Measurements from ENCODE around the gene MUC12. TPM values are rescaled to one million over a fixed set of nuclear protein-coding genes. Genes with fewer than 3 reads are reported as not detected.
A peak's percentile ranks its signal among the peaks of the same experiment; 100 is the strongest.

Gene MUC12
- total RNA-seq, 1 donor from 2014 or later, result 1.5 TPM

DNA sequence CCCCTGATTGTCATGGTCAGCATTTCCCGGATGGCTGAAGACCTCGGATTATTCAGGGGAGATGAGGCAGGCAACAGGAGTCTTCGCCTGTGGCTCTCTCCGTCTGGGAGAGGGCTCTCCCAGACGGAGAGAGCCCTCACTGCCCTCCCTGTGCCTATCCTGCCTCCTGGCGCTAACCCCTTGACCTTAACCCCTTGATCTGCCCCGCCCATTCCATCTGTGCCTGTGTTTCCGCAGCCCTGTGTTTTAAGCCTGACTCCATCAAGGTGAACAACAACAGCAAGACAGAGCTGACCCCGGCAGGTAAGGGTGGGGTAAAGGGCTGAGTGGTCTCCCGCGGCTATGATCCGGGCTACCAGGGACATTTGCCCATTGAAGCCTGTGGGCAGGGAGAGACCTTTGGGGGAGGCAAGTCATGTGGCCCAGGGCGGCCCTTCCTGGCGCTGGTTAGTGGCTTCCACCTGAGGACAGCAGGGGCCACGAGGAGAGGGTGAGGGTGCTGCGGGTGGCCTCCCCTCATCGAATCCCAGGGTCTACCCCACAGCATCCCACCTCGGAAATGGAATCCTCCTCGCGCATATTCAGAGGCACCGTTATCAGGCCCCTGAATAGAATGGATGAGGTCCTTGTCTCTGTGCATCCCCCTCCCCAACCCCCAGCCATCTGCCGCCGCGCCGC is 4.2 kb upstream of the MUC12 start:
- H3K9me3 Mint-ChIP-seq, result no peaks in the 10 kb centered on the region
- no peak overlapping the region for H3K27ac Mint-ChIP-seq
- H3K27me3 Mint-ChIP-seq, result peaks cover 38% of the 10 kb centered on the region

DNA sequence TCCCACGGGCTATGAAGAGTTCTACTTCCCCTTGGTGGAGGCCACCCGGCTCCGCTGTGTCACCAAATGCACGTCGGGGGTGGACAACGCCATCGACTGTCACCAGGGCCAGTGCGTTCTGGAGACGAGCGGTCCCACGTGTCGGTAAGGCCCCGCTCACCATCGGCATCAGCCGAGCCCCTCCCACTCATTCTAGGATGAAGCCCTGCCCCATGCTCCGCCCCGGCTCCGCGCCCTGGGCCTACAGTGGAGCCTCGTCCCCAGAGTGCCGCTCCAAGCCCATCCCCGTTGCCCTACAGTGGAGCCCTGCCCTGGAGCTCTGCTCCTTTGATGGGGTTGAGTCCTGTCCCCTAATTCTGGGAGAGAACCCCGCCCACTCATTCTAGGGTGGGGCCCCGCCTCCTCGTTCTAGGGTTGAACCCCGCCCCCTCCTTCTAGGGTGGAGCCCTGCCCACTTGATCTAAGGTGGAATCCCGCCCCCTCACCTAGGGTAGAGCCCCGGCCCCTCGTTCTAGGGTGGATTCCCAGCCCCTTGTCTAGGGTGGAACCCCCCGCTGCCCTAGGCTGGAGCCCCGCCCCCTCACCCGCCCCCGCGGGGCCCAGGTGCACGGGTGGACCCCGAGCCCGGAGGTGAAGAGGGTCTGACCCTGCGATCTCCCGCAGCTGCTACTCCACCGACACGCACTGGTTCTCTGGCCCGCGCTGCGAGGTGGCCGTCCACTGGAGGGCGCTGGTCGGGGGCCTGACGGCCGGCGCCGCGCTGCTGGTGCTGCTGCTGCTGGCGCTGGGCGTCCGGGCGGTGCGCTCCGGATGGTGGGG is 3.4 kb upstream of the MUC12 start:
- DNase-seq, result peak; percentile 93
- no peaks in the 10 kb centered on the region for H3K9me3 Mint-ChIP-seq
- no peaks in the 10 kb centered on the region for H3K36me3 Mint-ChIP-seq (ENCODE audit: low read depth)
- intact Hi-C loops (cut with micrococcal nuclease), result loop anchor here (1.0 to 5.0 kb wide), 4 partner anchors 51 to 111 kb away; partner anchors contain the start of gene ACHE
- H3K4me3 Mint-ChIP-seq, result peak overlapping the region; percentile 74
- no peak overlapping the region for H3K27ac Mint-ChIP-seq
- peaks cover 8% of the 10 kb centered on the region for H3K4me1 Mint-ChIP-seq
- peaks cover 38% of the 10 kb centered on the region for H3K27me3 Mint-ChIP-seq

More for the DNA sequence above, 4.2 kb upstream of the MUC12 start:
- Mint-ChIP-seq H3K4me1 (peaks cover 8% of the 10 kb centered on the region), H3K36me3 (ENCODE audit: low read depth) (no peaks in the 10 kb centered on the region), H3K4me3 (peak overlapping the region; percentile 74)
- intact Hi-C loops (cut with micrococcal nuclease), result loop anchor here (5.0 kb wide), 2 partner anchors 68 to 112 kb away; partner anchors contain the start of gene ACHE
- DNase-seq, result no peak

DNA sequence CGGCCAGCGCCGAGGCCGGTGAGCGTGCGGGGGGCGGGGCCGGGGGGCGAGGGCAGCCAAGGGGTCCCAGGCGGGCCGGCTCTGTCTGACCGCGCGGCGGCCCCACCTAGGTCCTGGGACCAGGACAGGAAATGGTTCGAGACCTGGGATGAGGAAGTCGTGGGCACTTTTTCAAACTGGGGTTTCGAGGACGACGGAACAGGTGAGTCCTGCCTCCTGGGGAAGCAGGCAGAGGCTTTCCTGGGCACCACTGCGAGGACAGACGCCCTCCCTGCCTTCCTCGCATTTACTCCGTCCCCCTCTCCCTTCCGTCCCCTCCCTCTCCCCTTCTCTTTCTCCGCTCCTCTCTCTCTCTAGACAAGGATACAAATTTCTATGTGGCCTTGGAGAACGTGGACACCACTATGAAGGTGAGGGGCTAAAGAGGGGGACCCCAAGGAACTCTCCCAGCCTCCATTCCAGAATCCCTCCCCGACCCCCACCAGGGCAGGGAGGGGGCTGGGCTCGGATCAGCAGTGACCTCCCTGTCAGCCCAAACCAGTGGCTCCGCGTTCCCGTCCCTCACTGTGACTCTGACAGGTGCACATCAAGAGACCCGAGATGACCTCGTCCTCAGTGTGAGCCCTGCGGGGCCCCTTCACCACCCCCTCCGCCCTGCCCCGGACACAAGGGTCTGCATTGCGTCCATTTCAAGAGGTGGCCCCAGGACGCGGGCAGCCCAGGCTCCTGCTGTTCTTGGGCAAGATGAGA is 2.6 kb upstream of the MUC12 start:
- Mint-ChIP-seq H3K4me1 (peaks cover 8% of the 10 kb centered on the region), H3K4me3 (peak overlapping the region; percentile 74), H3K36me3 (ENCODE audit: low read depth) (no peaks in the 10 kb centered on the region), H3K27me3 (peaks cover 38% of the 10 kb centered on the region), H3K9me3 (no peaks in the 10 kb centered on the region), H3K27ac (no peak overlapping the region)
- DNase-seq, result no peak
- intact Hi-C loops (cut with micrococcal nuclease), result loop anchor here (1.0 to 5.0 kb wide), 4 partner anchors 50 to 111 kb away; partner anchors contain the start of gene ACHE

DNA sequence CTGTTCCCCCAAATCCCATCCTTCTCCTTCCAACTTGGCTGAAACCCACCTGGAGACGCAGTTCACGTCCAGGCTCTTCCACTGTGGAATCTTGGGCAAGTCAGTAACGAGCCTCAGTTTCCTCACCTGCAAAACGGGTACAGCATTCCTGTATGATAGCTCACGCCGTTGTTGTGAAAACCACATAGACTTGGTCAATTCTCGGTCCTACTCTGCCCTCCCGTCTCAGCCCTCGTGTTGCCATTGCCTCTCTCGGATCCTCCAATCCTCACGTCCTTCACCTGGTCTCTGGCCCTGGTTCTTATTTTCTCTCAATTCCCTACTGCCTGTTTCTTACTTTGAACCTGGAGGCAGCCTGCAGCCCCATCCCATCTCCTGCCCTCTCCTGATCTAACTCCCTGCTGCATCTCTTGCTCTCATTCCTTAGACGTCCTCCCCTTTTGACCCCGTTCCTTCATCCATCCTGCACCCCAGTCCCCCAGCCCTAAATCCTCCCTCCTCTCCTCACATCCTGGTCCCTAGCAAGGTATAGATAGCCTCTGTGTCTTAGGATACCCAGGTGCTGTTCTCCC is 2.0 kb upstream of the MUC12 start:
- Mint-ChIP-seq H3K4me3 (peak overlapping the region; percentile 4), H3K4me1 (peaks cover 8% of the 10 kb centered on the region), H3K27me3 (peaks cover 38% of the 10 kb centered on the region), H3K36me3 (ENCODE audit: low read depth) (no peaks in the 10 kb centered on the region), H3K27ac (no peak overlapping the region), H3K9me3 (no peaks in the 10 kb centered on the region)
- intact Hi-C loops (cut with micrococcal nuclease), result loop anchor here (2.0 to 5.0 kb wide), 3 partner anchors 49 to 110 kb away; partner anchors contain the start of gene ACHE
- no peak for DNase-seq

DNA sequence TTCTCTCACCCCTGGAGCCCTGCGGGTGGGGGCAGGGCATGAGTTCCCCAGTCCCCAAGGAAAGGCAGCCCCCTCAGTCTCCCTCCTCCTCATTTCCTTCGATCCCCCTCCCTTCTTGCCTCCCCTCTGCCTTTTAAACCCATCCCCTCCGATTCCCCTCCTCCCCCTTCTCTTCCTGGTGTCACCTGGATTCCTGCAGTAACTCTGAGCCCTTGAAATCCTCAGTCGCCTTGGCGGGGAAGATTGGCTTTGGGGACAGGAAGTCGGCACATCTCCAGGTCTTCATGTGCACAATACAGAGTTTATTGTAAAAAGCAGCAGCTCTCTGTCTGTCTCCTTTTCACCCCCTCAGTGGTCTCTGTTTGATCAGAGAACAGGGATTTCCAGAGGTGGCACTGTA is 1.3 kb upstream of the MUC12 start:
- intact Hi-C loops (cut with micrococcal nuclease), result loop anchor here (5.0 kb wide), 2 partner anchors 71 to 109 kb away; partner anchors contain the start of gene ACHE

DNA sequence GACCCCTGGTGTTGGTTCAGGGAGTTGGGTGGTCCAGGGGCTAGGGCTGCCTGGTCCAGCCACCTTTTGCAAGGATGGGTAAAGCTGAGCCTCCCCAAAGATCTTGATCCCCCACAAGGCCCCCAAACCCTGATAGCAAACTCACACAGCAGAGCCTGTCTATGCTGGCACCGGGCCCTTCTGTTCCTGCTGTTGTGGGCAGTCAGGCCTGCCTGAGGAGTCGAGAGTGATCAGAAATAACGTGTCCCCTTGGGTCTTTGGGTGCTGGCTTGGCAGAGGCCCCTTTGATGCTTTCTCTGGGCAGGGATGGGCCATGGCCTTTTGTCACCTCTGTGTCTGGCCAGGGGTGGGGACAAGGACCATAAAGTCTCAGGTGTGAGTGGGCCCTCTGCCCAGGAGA is 715 bp upstream of the MUC12 start:
- no peaks in the 10 kb centered on the region for H3K9me3 Mint-ChIP-seq
- DNase-seq, result no peak
- H3K4me3 Mint-ChIP-seq, result no peak overlapping the region
- H3K27ac Mint-ChIP-seq, result no peak overlapping the region
- no peaks in the 10 kb centered on the region for H3K36me3 Mint-ChIP-seq (ENCODE audit: low read depth)
- intact Hi-C loops (cut with micrococcal nuclease), result loop anchor here (5.0 kb wide), 2 partner anchors 71 to 109 kb away; partner anchors contain the start of gene ACHE
- peaks cover 39% of the 10 kb centered on the region for H3K27me3 Mint-ChIP-seq
- H3K4me1 Mint-ChIP-seq, result peaks cover 8% of the 10 kb centered on the region

More for the DNA sequence above, 1.3 kb upstream of the MUC12 start:
- peaks cover 8% of the 10 kb centered on the region for H3K4me1 Mint-ChIP-seq
- H3K27me3 Mint-ChIP-seq, result peaks cover 42% of the 10 kb centered on the region
- no peak overlapping the region for H3K27ac Mint-ChIP-seq
- DNase-seq, result no peak
- H3K4me3 Mint-ChIP-seq, result no peak overlapping the region
- H3K9me3 Mint-ChIP-seq, result no peaks in the 10 kb centered on the region
- H3K36me3 Mint-ChIP-seq (ENCODE audit: low read depth), result no peaks in the 10 kb centered on the region

DNA sequence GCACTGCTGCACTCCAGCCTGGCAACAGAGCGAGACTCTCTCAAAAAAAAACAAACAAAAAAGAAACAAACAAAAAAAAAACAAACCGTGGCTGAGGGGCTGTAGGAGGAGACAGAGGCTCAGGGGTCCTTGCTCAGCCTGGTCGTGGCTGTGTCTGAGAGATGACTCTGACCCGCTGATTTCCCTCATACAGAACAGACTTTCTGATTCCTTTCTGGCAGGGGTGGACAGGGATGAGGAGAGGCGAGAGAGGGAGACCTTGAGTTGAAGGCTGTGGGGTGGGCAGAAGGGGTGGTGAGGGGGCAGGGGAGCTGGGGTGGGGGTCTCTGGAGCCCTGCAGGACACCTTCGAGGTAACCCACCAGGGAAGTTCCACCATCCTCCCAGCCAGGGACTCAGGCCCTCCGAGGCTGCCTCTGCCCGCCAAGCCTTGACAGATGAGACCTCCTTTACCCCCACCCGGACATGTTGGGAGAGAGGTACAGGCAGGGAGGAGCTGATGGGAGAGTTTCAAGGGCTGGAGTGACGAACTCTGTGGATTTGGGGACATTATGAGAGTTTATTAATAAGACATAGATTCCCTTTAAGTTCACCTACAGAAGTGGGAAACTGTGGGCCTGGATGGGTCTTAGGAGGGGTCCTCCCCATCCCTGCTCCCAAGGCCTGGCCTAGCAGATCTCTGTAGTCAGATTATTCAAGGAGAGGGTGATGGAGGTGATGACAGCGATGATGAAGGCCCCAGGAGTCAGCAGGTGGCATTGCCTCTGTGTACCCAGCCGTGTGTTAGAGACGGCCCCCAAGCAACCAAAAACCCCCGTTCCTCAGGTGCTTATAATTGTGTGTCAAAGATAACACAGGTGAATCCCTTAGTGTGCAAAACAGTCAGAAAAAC is 2.0 kb downstream of the MUC12 start:
- H3K27ac Mint-ChIP-seq, result no peak overlapping the region
- peaks cover 2% of the 10 kb centered on the region for H3K4me1 Mint-ChIP-seq
- no peak for DNase-seq
- H3K9me3 Mint-ChIP-seq, result no peaks in the 10 kb centered on the region
- no peak overlapping the region for H3K4me3 Mint-ChIP-seq
- H3K27me3 Mint-ChIP-seq, result peaks cover 27% of the 10 kb centered on the region
- H3K36me3 Mint-ChIP-seq (ENCODE audit: low read depth), result no peaks in the 10 kb centered on the region
- intact Hi-C loops (cut with micrococcal nuclease), result no loop called here

DNA sequence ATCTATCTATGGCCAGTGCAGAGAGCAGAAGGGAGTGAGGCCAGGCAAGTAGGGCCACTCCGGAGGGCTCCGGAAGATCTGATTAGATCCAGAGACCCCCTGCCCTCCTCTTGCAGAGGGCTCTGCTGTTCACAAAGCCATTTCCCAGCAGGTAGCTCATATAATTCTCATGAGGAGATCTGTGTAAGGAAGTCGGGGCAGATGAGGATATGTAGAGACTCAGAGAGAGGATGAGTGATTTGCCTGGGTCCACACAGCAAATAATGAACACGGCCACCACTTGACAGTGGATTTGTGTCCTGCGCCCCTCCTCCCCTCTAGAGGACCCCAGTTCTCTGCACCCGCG is 2.6 kb downstream of the MUC12 start:
- Mint-ChIP-seq H3K4me3 (no peak overlapping the region), H3K27me3 (peaks cover 22% of the 10 kb centered on the region), H3K4me1 (no peaks in the 10 kb centered on the region), H3K9me3 (no peaks in the 10 kb centered on the region), H3K36me3 (ENCODE audit: low read depth) (no peaks in the 10 kb centered on the region), H3K27ac (no peak overlapping the region)
- intact Hi-C loops (cut with micrococcal nuclease), result no loop called here
- no peak for DNase-seq

DNA sequence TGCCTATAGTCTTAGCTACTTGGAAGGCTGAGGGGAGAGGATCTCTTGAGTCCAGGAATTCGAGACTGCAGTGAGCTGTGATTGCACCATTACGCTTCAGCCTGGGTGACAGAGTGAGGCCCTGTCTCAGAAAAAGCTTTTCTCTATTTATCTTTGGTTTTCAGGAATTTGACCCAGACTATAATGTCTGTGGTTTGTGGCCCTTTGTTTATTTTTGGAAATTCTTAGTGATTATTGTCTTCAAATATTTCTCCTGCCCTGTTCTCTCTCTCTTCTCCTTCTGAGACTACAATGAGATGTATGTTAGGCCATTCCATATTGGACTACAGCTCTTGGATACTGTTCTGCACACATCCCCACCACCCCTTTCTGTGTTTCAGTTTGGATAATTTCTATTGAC is 4.7 kb downstream of the MUC12 start:
- no peak overlapping the region for H3K4me3 Mint-ChIP-seq
- intact Hi-C loops (cut with micrococcal nuclease), result no loop called here
- no peaks in the 10 kb centered on the region for H3K36me3 Mint-ChIP-seq (ENCODE audit: low read depth)
- H3K27me3 Mint-ChIP-seq, result peaks cover 5% of the 10 kb centered on the region
- no peaks in the 10 kb centered on the region for H3K4me1 Mint-ChIP-seq
- H3K9me3 Mint-ChIP-seq, result no peaks in the 10 kb centered on the region
- H3K27ac Mint-ChIP-seq, result no peak overlapping the region
- no peak for DNase-seq

DNA sequence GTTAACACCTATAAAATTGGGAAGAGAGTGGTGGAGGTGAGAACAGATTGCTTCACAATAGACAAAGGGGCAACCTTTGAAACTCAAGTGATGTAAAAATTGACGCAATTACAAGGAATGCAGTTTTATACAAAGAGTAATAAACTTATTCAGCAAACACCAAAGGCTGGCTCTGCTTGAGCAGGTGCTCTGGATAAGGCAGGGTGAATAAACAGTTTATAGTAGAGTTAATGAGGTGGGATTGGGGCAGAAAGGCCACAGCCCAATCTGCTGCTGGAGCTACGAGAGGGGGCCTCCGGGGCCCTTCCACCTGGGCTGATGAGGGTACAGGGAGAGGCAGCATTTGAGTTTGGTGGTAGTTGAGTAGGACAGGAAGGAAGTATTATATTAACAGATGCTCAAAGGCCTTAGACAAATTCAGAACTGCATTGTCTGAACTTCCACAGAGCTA is 6.0 kb downstream of the MUC12 start:
- H3K4me1 Mint-ChIP-seq, result no peaks in the 10 kb centered on the region
- no peaks in the 10 kb centered on the region for H3K36me3 Mint-ChIP-seq (ENCODE audit: low read depth)
- intact Hi-C loops (cut with micrococcal nuclease), result no loop called here
- no peak overlapping the region for H3K27ac Mint-ChIP-seq
- DNase-seq, result no peak
- H3K9me3 Mint-ChIP-seq, result no peaks in the 10 kb centered on the region
- peaks cover 3% of the 10 kb centered on the region for H3K27me3 Mint-ChIP-seq
- no peak overlapping the region for H3K4me3 Mint-ChIP-seq

DNA sequence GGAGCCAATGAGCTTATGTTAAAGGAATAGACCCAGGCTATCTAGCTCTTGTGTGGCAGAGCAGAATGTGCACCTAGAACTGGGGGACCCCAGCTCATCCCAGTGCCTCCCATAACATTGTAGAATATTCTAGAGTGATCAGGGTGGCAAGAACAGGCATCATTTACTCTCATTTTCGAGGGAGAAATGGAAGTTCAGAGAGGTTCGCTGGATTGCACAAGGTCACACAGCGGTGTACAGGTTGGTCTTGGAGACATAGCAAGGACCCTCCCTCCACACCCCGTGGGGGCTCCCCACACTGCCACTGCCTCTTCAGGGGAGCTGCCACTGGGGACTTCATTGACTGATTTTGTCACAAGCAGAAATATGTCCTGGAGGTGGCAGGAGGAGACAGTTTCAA is 8.9 kb downstream of the MUC12 start:
- H3K27ac Mint-ChIP-seq, result no peak overlapping the region
- H3K4me3 Mint-ChIP-seq, result no peak overlapping the region
- no peaks in the 10 kb centered on the region for H3K36me3 Mint-ChIP-seq (ENCODE audit: low read depth)
- no peak for DNase-seq
- no peaks in the 10 kb centered on the region for H3K9me3 Mint-ChIP-seq
- no peaks in the 10 kb centered on the region for H3K27me3 Mint-ChIP-seq
- intact Hi-C loops (cut with micrococcal nuclease), result no loop called here
- no peaks in the 10 kb centered on the region for H3K4me1 Mint-ChIP-seq

DNA sequence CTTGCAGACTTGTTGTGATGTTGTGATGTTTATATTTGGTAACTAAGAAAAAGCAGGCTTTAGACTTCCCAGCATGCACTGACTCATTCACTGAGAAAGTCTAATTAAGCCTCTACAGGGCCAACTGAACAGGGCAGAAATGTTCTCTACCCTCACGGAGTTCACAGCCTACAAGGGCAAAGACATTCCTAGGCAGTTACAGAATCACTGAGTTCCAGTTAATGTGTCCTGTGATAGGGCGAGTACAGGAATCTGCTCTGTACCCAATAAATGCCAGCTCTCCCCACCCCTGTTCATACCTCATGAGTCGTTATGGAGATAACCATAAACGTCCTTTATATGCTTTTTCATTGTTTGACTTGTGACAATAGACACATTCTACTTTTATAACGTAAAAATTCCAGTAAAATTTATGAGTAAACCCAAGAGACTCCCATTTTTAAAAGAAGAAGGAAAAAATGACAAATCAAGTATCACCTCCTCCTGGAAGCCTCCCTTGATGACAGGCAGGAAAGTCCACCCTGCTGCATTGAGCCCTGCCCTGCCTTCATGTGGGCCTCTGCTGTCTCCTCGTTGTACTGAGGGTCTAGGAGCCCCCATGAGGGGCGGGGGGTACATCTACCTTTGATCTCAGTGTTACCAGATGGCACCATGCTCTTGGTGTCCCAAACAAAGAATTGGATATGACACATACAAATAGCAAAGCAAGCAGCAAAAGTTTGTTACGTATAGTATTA is 14.3 kb downstream of the MUC12 start:
- H3K4me3 Mint-ChIP-seq, result no peak overlapping the region
- no peaks in the 10 kb centered on the region for H3K4me1 Mint-ChIP-seq
- DNase-seq, result no peak
- H3K27ac Mint-ChIP-seq, result no peak overlapping the region
- intact Hi-C loops (cut with micrococcal nuclease), result no loop called here
- H3K36me3 Mint-ChIP-seq (ENCODE audit: low read depth), result no peaks in the 10 kb centered on the region
- peaks cover 2% of the 10 kb centered on the region for H3K27me3 Mint-ChIP-seq
- H3K9me3 Mint-ChIP-seq, result no peaks in the 10 kb centered on the region
